ENCODE measurements around the gene PLCXD3. TPM values are rescaled to one million over a fixed set of nuclear protein-coding genes. Genes with fewer than 3 reads are reported as not detected.

Gene PLCXD3
- polyA plus RNA-seq, 1 of the 3 experiments (the other 2 are of a cell fraction) = 0.15 TPM

GRCh38 chr5:41363343-41363986, 146.9 kb downstream of the PLCXD3 start:
- POLR2A ChIA-PET = no interaction called here
- Histone ChIP-seq H2AFZ (ENCODE audit: low read depth) (no peak overlapping the region), H3K27ac (ENCODE audit: low read depth in 2 of 2, low read length in 1 of 2) (peak overlapping the region in 1 of 2 experiments; percentile 69; a peak in 2 of 4 replicates), H3K4me1 (ENCODE audit: control insufficient read depth in 1 of 2, insufficient read depth in 2 of 2, low read depth in 1 of 2, low read length in 1 of 2) (peaks cover 0 to 4% of the 10 kb centered on the region in 2 experiments; a peak in 2 of 4 replicates), H3K36me3 (replicated peaks in 1 of 2; ENCODE audit: control insufficient read depth in 1 of 2, insufficient read depth in 2 of 2, low read length in 1 of 2) (no peaks in the 10 kb centered on the region), H3F3A (replicated peaks; ENCODE audit: insufficient read depth) (no peaks in the 10 kb centered on the region), H3K27me3 (ENCODE audit: insufficient read depth) (no peaks in the 10 kb centered on the region), H3K79me2 (ENCODE audit: insufficient read depth) (no peaks in the 10 kb centered on the region), H4K20me1 (ENCODE audit: insufficient read depth) (no peaks in the 10 kb centered on the region), H3K9me3 (0 out of 2 replicates have a peak, but pooled peaks cover 3% of the 10 kb centered on the region), H3K4me2 (no peak overlapping the region), H3K9me2 (no peaks in the 10 kb centered on the region), H3K9ac (no peak overlapping the region), H3K4me3 (ENCODE audit: low read depth in 2 of 2, low read length in 1 of 2) (no peak overlapping the region)
- no peak for DNase-seq
- 74% methylated on average over 1 of the region's 1 CpG for WGBS (ENCODE audit: low lambda C conversion rate)
- TF ChIP-seq, protein P1, sequence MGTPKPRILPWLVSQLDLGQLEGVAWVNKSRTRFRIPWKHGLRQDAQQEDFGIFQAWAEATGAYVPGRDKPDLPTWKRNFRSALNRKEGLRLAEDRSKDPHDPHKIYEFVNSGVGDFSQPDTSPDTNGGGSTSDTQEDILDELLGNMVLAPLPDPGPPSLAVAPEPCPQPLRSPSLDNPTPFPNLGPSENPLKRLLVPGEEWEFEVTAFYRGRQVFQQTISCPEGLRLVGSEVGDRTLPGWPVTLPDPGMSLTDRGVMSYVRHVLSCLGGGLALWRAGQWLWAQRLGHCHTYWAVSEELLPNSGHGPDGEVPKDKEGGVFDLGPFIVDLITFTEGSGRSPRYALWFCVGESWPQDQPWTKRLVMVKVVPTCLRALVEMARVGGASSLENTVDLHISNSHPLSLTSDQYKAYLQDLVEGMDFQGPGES (IDR thresholded peaks at IDR 0.05; ENCODE audit: low read depth, low read length) = no peak
- TF ChIP-seq EP300 (IDR thresholded peaks at IDR 0.05; ENCODE audit: borderline replicate concordance in 1 of 2, low read depth in 1 of 2, low read length in 1 of 2) (no peak), RAD21 (IDR thresholded peaks at IDR 0.05; ENCODE audit: low read length) (no peak), FOXM1 (IDR thresholded peaks at IDR 0.05; ENCODE audit: low read depth) (no peak)
- TF ChIP-seq, protein P2, sequence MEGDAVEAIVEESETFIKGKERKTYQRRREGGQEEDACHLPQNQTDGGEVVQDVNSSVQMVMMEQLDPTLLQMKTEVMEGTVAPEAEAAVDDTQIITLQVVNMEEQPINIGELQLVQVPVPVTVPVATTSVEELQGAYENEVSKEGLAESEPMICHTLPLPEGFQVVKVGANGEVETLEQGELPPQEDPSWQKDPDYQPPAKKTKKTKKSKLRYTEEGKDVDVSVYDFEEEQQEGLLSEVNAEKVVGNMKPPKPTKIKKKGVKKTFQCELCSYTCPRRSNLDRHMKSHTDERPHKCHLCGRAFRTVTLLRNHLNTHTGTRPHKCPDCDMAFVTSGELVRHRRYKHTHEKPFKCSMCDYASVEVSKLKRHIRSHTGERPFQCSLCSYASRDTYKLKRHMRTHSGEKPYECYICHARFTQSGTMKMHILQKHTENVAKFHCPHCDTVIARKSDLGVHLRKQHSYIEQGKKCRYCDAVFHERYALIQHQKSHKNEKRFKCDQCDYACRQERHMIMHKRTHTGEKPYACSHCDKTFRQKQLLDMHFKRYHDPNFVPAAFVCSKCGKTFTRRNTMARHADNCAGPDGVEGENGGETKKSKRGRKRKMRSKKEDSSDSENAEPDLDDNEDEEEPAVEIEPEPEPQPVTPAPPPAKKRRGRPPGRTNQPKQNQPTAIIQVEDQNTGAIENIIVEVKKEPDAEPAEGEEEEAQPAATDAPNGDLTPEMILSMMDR (IDR thresholded peaks at IDR 0.05) = no peak
- CTCF ChIA-PET = interaction anchor here (1.0 to 1.1 kb wide), 3 partner anchors 13 to 459 kb away, joined by 3 to 5 read pairs (median 3); no protein-coding TSS in a partner anchor

DNA sequence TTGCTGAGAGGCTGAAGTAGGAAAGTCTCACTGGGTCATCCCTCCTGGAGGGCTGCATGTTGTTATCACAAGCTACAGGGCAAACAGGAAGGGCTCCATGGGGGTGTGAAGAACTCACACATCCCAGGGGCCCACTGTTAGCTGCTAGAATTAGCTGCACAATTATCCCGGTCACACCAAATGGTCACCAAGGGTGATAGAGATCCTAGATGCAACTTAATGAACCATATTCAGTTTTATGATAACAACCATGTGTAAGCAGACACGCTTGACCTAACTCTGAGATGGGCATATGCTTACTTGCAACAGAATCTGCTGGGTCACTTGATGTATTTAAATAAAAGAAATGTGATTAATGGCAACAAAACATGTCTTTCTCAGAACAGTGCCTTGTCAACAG, 153.6 kb downstream of the PLCXD3 start:
- H3K9ac ChIP-seq = no peak overlapping the region
- no peaks in the 10 kb centered on the region for H4K20me1 ChIP-seq (ENCODE audit: insufficient read depth)
- H3F3A ChIP-seq (replicated peaks; ENCODE audit: insufficient read depth) = no peaks in the 10 kb centered on the region
- H3K27ac ChIP-seq (ENCODE audit: low read depth in 2 of 2, low read length in 1 of 2) = 0 out of 4 replicates have a peak overlapping the region, but pooled peaks of 1 of the 2 experiments have one; percentile 16
- CTCF ChIA-PET = interaction anchor here (1.0 to 1.3 kb wide), 3 partner anchors 86 to 453 kb away, joined by 3 to 4 read pairs (median 3); partner anchors contain the start of gene C7
- no peak for DNase-seq
- H2AFZ ChIP-seq (ENCODE audit: low read depth) = no peak overlapping the region
- H3K9me2 ChIP-seq = no peaks in the 10 kb centered on the region
- WGBS (ENCODE audit: low lambda C conversion rate) = 88% methylated on average over 2 of the region's 2 CpGs
- H3K27me3 ChIP-seq (ENCODE audit: insufficient read depth) = no peaks in the 10 kb centered on the region
- POLR2A ChIA-PET = no interaction called here
- no peak overlapping the region for H3K4me2 ChIP-seq
- 0 out of 2 replicates have a peak, but pooled peaks cover 3% of the 10 kb centered on the region for H3K9me3 ChIP-seq
- no peaks in the 10 kb centered on the region for H3K36me3 ChIP-seq (replicated peaks in 1 of 2; ENCODE audit: control insufficient read depth in 1 of 2, insufficient read depth in 2 of 2, low read length in 1 of 2)
- H3K4me3 ChIP-seq (ENCODE audit: low read depth in 2 of 2, low read length in 1 of 2) = no peak overlapping the region
- no peaks in the 10 kb centered on the region for H3K79me2 ChIP-seq (ENCODE audit: insufficient read depth)
- H3K4me1 ChIP-seq (ENCODE audit: control insufficient read depth in 1 of 2, insufficient read depth in 2 of 2, low read depth in 1 of 2, low read length in 1 of 2) = no peaks in the 10 kb centered on the region; a peak in 1 of 4 replicates
- no peak for TF ChIP-seq TAF1 (IDR thresholded peaks at IDR 0.05; ENCODE audit: borderline replicate concordance, low read depth, low read length)
- TF ChIP-seq ZBTB33 (IDR thresholded peaks at IDR 0.05; ENCODE audit: borderline replicate concordance, low read depth) = no peak
- no peak for TF ChIP-seq EP300 (IDR thresholded peaks at IDR 0.05; ENCODE audit: borderline replicate concordance in 1 of 2, low read depth in 1 of 2, low read length in 1 of 2)
- TF ChIP-seq MXI1 (IDR thresholded peaks at IDR 0.05; ENCODE audit: low read depth, low read length) = no peak
- TF ChIP-seq REST (IDR thresholded peaks at IDR 0.05; ENCODE audit: low read depth, low read length) = no peak
- no peak for TF ChIP-seq POLR2AphosphoS5 (IDR thresholded peaks at IDR 0.05; ENCODE audit: low read depth, low read length)
- TF ChIP-seq, protein P2 (IDR thresholded peaks at IDR 0.05) = no peak
- no peak for TF ChIP-seq RXRA (IDR thresholded peaks at IDR 0.05; ENCODE audit: borderline replicate concordance, low read depth)
- TF ChIP-seq RCOR1 (IDR thresholded peaks at IDR 0.05; ENCODE audit: low read length) = no peak
- no peak for TF ChIP-seq SIN3A (IDR thresholded peaks at IDR 0.05; ENCODE audit: borderline replicate concordance, low read depth, low read length)

All from SK-N-SH (cell line).